Measurements from ENCODE around the gene MAG. TPM values are rescaled to one million over a fixed set of nuclear protein-coding genes. Genes with fewer than 3 reads are reported as not detected.

Gene MAG
- total and polyA plus RNA-seq, 2 of the 13 experiments (the other 11 are each of a cell fraction or from before 2014, with no cell fraction given): 0.20 to 1.3 TPM

GRCh38 chr19:35301961-35302360, 10.0 kb downstream of the MAG start:
- Histone ChIP-seq H3K4me1 (ENCODE audit: insufficient read depth, low read length) (peaks cover 28% of the 10 kb centered on the region), H3K4me2 (ENCODE audit: low read depth, low read length) (no peak overlapping the region), H4K20me1 (ENCODE audit: insufficient read depth, low read length) (no peaks in the 10 kb centered on the region), H3K4me3 (replicated peaks in 1 of 3; ENCODE audit: insufficient read depth in 1 of 3, low read depth in 2 of 3, low read length in 3 of 3) (no peak overlapping the region), H3K27ac (ENCODE audit: extremely low read length, insufficient read depth, low read length) (no peak overlapping the region), H3K9ac (ENCODE audit: insufficient read depth, low read depth, low read length) (no peak overlapping the region), H3K36me3 (replicated peaks in 1 of 2; ENCODE audit: control insufficient read depth in 1 of 2, insufficient read depth in 2 of 2, low read length in 2 of 2) (no peaks in the 10 kb centered on the region), H2AFZ (ENCODE audit: low read length) (no peak overlapping the region), H3K27me3 (ENCODE audit: control insufficient read depth in 1 of 2, insufficient read depth in 2 of 2, low read length in 2 of 2) (no peaks in the 10 kb centered on the region; a peak in 1 of 5 replicates), H3K9me3 (ENCODE audit: low read length) (no peaks in the 10 kb centered on the region), H3K79me2 (ENCODE audit: insufficient read depth, low read length) (no peaks in the 10 kb centered on the region)
- ChIA-PET CTCF (ENCODE audit: low intra/inter-chr PET ratio, low total read pairs) (no interaction called here), POLR2A (no interaction called here)
- no peak for ATAC-seq
- no peak for DNase-seq (ENCODE audit: low spot score)
- intact Hi-C loops (cut with micrococcal nuclease; ENCODE audit: unreplicated experiment) (no loop called here), in situ Hi-C loops (cut with HindIII; ENCODE audit: extremely low pct_ligation_motif_present, low pct_unique_long_range_greater_than_20kb) (no loop called here)
- no peak for FAIRE-seq
- peak; percentile 75 for TF ChIP-seq ZNF629 (CRISPR knock-in tag; conservative IDR thresholded peaks at IDR 0.05)
- no peak for TF ChIP-seq TRIM22 (IDR thresholded peaks at IDR 0.05)
- no peak for TF ChIP-seq SP2 (CRISPR knock-in tag; IDR thresholded peaks at IDR 0.05)
- no TSS peak for BruUV-seq (replicated peaks)
- WGBS (ENCODE audit: low lambda C conversion rate): 99% methylated on average over 2 of the region's 2 CpGs

- no peak for DNase-seq (ENCODE audit: low spot score)
- no peak overlapping the region for H3K4me2 ChIP-seq (ENCODE audit: low read depth, low read length)
- H3K79me2 ChIP-seq (ENCODE audit: insufficient read depth, low read length): no peaks in the 10 kb centered on the region
- BruUV-seq (replicated peaks): no TSS peak
- H3K36me3 ChIP-seq (replicated peaks in 1 of 2; ENCODE audit: control insufficient read depth in 1 of 2, insufficient read depth in 2 of 2, low read length in 2 of 2): no peaks in the 10 kb centered on the region
- H3K27me3 ChIP-seq (ENCODE audit: control insufficient read depth in 1 of 2, insufficient read depth in 2 of 2, low read length in 2 of 2): no peaks in the 10 kb centered on the region
- no peaks in the 10 kb centered on the region for H3K9me3 ChIP-seq (ENCODE audit: low read length)
- H4K20me1 ChIP-seq (ENCODE audit: insufficient read depth, low read length): no peaks in the 10 kb centered on the region
- ChIA-PET POLR2A (no interaction called here), CTCF (ENCODE audit: low intra/inter-chr PET ratio, low total read pairs) (no interaction called here)
- H2AFZ ChIP-seq (ENCODE audit: low read length): no peak overlapping the region
- no peak overlapping the region for H3K4me3 ChIP-seq (replicated peaks in 1 of 3; ENCODE audit: insufficient read depth in 1 of 3, low read depth in 2 of 3, low read length in 3 of 3)
- peaks cover 29% of the 10 kb centered on the region for H3K4me1 ChIP-seq (ENCODE audit: insufficient read depth, low read length)
- no peak for FAIRE-seq
- H3K9ac ChIP-seq (ENCODE audit: insufficient read depth, low read depth, low read length): no peak overlapping the region
- in situ Hi-C loops (cut with HindIII; ENCODE audit: extremely low pct_ligation_motif_present, low pct_unique_long_range_greater_than_20kb) (no loop called here), intact Hi-C loops (cut with micrococcal nuclease; ENCODE audit: unreplicated experiment) (no loop called here)
- no peak for ATAC-seq
- no peak overlapping the region for H3K27ac ChIP-seq (ENCODE audit: extremely low read length, insufficient read depth, low read length)
- 94% methylated on average over 8 of the region's 16 CpGs for WGBS (ENCODE audit: low lambda C conversion rate)
- TF ChIP-seq KAT2B (IDR thresholded peaks at IDR 0.05; ENCODE audit: borderline replicate concordance, low read depth, low read length) (no peak), ZNF354B (CRISPR knock-in tag; IDR thresholded peaks at IDR 0.05) (no peak), ZNF235 (CRISPR knock-in tag; IDR thresholded peaks at IDR 0.05; ENCODE audit: borderline replicate concordance) (no peak), ZNF318 (CRISPR knock-in tag; IDR thresholded peaks at IDR 0.05) (no peak), ZBTB3 (CRISPR knock-in tag; IDR thresholded peaks at IDR 0.05; ENCODE audit: borderline replicate concordance, low read depth) (no peak), ZNF446 (CRISPR knock-in tag; IDR thresholded peaks at IDR 0.05) (no peak)
Measured at GRCh38 chr19:35302446-35302845, 10.5 kb downstream of the MAG start.
